ENCODE data around the gene ARIH1. TPM values are rescaled to one million over a fixed set of nuclear protein-coding genes. Genes with fewer than 3 reads are reported as not detected.

The ARIH1 gene
- total and polyA plus RNA-seq, 10 of the 15 experiments (the other 5 are each of a cell fraction or from before 2014, with no cell fraction given): 14.7 to 99.5 (median 26.5) TPM

DNA sequence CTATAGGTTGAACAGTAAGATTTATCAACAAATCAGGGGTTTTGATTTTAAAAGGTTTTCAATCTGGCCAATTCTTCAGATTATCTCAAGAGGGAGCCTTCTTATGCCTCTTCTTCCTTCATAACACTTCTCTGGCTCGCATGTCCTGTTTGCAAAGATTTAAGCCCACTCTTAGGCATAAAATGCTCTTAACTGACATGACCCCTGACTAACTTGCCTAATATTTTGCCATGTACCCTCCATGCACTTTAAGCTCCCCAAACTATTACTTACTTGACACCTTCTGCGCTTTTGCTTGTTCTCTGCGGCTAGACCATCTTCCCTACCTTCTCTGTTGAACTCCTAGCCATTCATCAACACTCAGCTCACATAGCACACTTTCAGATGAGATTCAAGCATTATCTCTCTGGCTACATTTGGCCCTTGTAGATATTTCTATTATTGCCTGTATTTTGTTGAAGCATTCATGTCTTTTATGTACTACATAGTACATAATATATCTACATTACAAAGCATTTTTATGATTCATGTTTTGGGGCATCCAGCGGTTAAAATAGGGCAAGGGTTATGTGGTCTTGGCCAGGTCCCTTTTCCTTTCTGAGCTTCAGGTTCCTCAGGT is 1.0 kb upstream of the ARIH1 start (continued):
- TF ChIP-seq, protein P1, sequence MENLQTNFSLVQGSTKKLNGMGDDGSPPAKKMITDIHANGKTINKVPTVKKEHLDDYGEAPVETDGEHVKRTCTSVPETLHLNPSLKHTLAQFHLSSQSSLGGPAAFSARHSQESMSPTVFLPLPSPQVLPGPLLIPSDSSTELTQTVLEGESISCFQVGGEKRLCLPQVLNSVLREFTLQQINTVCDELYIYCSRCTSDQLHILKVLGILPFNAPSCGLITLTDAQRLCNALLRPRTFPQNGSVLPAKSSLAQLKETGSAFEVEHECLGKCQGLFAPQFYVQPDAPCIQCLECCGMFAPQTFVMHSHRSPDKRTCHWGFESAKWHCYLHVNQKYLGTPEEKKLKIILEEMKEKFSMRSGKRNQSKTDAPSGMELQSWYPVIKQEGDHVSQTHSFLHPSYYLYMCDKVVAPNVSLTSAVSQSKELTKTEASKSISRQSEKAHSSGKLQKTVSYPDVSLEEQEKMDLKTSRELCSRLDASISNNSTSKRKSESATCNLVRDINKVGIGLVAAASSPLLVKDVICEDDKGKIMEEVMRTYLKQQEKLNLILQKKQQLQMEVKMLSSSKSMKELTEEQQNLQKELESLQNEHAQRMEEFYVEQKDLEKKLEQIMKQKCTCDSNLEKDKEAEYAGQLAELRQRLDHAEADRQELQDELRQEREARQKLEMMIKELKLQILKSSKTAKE (IDR thresholded peaks at IDR 0.05; ENCODE audit: low read depth, poor library complexity, severe bottlenecking): no peak
- TF ChIP-seq GATAD2B (conservative IDR thresholded peaks at IDR 0.05; ENCODE audit: low read depth) (no peak), ESRRA (IDR thresholded peaks at IDR 0.05; ENCODE audit: low read length) (no peak)
- TF ChIP-seq, protein P2, sequence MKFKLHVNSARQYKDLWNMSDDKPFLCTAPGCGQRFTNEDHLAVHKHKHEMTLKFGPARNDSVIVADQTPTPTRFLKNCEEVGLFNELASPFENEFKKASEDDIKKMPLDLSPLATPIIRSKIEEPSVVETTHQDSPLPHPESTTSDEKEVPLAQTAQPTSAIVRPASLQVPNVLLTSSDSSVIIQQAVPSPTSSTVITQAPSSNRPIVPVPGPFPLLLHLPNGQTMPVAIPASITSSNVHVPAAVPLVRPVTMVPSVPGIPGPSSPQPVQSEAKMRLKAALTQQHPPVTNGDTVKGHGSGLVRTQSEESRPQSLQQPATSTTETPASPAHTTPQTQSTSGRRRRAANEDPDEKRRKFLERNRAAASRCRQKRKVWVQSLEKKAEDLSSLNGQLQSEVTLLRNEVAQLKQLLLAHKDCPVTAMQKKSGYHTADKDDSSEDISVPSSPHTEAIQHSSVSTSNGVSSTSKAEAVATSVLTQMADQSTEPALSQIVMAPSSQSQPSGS (IDR thresholded peaks at IDR 0.05; ENCODE audit: low read length): no peak

DNA sequence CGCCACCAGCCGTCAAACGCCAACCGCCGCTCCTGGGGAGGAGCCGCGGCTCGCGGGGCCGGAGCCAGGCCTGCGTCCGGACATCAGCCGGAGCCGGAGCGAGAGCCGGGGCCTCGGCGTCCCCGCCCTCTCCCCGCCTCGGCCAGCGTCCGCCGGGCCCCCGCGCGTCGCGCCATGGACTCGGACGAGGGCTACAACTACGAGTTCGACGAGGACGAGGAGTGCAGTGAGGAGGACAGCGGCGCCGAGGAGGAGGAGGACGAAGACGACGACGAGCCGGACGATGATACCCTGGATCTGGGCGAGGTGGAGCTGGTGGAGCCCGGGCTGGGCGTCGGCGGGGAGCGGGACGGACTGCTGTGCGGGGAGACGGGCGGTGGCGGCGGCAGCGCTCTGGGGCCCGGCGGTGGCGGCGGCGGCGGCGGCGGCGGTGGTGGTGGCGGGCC is 359 bp downstream of the ARIH1 start:
- under 1% methylated on average over 27 of the region's 67 CpGs for WGBS (ENCODE audit: insufficient coverage, insufficient replicate concordance, low lambda C conversion rate, missing lambda C conversion rate)
- SMC1A ChIA-PET (ENCODE audit: uncharacterized antibody, unreplicated experiment): no interaction called here
- no TSS peak for BruUV-seq (replicated peaks)
- peak overlapping the region; percentile 99 for H3K9ac ChIP-seq (ENCODE audit: control insufficient read depth, insufficient read depth, low read length)
- peak overlapping the region; percentile 91 for H3K4me3 ChIP-seq
- peak overlapping the region; percentile 94 for H3K27ac ChIP-seq (ENCODE audit: control insufficient read depth, insufficient read depth)
- ATAC-seq (peak; percentile 13; the same call in 1 of the 3 replicates), FAIRE-seq (peak; percentile 18), DNase-seq (ENCODE audit: low read depth, low spot score) (no peak)
- no peaks in the 10 kb centered on the region for H4K20me1 ChIP-seq (ENCODE audit: control insufficient read depth, insufficient read depth)
- in situ Hi-C loops (cut with MboI): loop anchor here (10.0 kb wide), 1 partner anchor 200 kb away; no protein-coding TSS in a partner anchor
- H2AFZ ChIP-seq (ENCODE audit: control insufficient read depth, low read depth, low read length): peak overlapping the region; percentile 54
- H3K79me2 ChIP-seq (ENCODE audit: control insufficient read depth, insufficient read depth, low read length): peaks cover 55% of the 10 kb centered on the region
- RAD21 ChIA-PET (ENCODE audit: unreplicated experiment): interaction anchor here (1.4 kb wide), 1 partner anchor 59 kb away, joined by 5 read pairs; no protein-coding TSS in a partner anchor
- POLR2A ChIA-PET: interaction anchor here (1.6 kb wide), 1 partner anchor 11 kb away, joined by 4 read pairs; no protein-coding TSS in a partner anchor
- CTCF ChIA-PET: interaction anchor here (1.5 kb wide), 1 partner anchor 59 kb away, joined by 4 read pairs; no protein-coding TSS in a partner anchor
- 0 out of 4 replicates have a peak, but pooled peaks cover 0 to 5% of the 10 kb centered on the region in 2 experiments for H3K36me3 ChIP-seq (ENCODE audit: control insufficient read depth in 2 of 2, insufficient read depth in 2 of 2, low read length in 1 of 2)
- H3K9me3 ChIP-seq (replicated peaks; ENCODE audit: control insufficient read depth, insufficient read depth, low read length): no peaks in the 10 kb centered on the region
- H3K4me2 ChIP-seq (ENCODE audit: control insufficient read depth, insufficient read depth): no peak overlapping the region
- H3K27me3 ChIP-seq (replicated peaks in 1 of 2; ENCODE audit: control insufficient read depth in 2 of 2, insufficient read depth in 2 of 2, low read length in 1 of 2): no peaks in the 10 kb centered on the region
- TF ChIP-seq ZNF24 (IDR thresholded peaks at IDR 0.05) (no peak), NFXL1 (IDR thresholded peaks at IDR 0.05; ENCODE audit: borderline replicate concordance) (peak; percentile 73; the same call in 1 of the 2 replicates), SP1 (IDR thresholded peaks at IDR 0.05; ENCODE audit: low read depth, low read length) (no peak), HDAC2 (IDR thresholded peaks at IDR 0.05) (0 out of 2 replicates have a peak, but pooled peaks have one; percentile 44), YY1 (IDR thresholded peaks at IDR 0.05; ENCODE audit: low read depth, low read length) (0 out of 2 replicates have a peak, but pooled peaks have one; percentile 11), POLR2A (IDR thresholded peaks at IDR 0.05; ENCODE audit: low read depth, low read length) (peak; percentile 2; the same call in 1 of the 2 replicates), MYB (IDR thresholded peaks at IDR 0.05; ENCODE audit: borderline replicate concordance, low read depth, low read length) (no peak)
- TF ChIP-seq, protein P3, sequence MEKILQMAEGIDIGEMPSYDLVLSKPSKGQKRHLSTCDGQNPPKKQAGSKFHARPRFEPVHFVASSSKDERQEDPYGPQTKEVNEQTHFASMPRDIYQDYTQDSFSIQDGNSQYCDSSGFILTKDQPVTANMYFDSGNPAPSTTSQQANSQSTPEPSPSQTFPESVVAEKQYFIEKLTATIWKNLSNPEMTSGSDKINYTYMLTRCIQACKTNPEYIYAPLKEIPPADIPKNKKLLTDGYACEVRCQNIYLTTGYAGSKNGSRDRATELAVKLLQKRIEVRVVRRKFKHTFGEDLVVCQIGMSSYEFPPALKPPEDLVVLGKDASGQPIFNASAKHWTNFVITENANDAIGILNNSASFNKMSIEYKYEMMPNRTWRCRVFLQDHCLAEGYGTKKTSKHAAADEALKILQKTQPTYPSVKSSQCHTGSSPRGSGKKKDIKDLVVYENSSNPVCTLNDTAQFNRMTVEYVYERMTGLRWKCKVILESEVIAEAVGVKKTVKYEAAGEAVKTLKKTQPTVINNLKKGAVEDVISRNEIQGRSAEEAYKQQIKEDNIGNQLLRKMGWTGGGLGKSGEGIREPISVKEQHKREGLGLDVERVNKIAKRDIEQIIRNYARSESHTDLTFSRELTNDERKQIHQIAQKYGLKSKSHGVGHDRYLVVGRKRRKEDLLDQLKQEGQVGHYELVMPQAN (conservative IDR thresholded peaks at IDR 0.05): peak; percentile 53
- intact Hi-C loops (cut with micrococcal nuclease; ENCODE audit: unreplicated experiment): loop anchor here (5.0 kb wide), 2 partner anchors 97 to 247 kb away; partner anchors contain the start of gene HEXA
- H3K4me1 ChIP-seq (ENCODE audit: control insufficient read depth, insufficient read depth, low read length): peaks cover 7% of the 10 kb centered on the region

All from GM12878 (cell line).